ENCODE data around the gene DAPP1.

DNA sequence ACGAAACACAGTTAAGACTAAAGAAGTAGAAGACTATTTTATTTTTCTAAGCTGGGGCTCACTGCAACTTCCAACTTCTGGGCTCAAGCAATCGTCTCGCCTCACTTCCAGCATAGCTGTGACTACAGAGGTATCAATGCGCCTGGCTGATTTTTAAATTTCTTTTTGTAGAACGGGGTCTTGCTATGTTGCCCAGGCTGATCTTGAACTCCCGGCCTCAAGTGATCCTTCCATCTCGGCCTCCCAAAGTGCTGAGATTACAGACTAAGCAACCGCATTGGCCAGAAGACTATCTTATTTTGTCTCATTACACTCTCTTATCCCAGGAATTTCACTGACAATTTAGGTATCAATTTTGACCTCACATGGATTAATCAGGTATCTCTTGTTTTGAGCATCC, 76.4 kb downstream of the DAPP1 start:
- TF ChIP-seq, protein P1, sequence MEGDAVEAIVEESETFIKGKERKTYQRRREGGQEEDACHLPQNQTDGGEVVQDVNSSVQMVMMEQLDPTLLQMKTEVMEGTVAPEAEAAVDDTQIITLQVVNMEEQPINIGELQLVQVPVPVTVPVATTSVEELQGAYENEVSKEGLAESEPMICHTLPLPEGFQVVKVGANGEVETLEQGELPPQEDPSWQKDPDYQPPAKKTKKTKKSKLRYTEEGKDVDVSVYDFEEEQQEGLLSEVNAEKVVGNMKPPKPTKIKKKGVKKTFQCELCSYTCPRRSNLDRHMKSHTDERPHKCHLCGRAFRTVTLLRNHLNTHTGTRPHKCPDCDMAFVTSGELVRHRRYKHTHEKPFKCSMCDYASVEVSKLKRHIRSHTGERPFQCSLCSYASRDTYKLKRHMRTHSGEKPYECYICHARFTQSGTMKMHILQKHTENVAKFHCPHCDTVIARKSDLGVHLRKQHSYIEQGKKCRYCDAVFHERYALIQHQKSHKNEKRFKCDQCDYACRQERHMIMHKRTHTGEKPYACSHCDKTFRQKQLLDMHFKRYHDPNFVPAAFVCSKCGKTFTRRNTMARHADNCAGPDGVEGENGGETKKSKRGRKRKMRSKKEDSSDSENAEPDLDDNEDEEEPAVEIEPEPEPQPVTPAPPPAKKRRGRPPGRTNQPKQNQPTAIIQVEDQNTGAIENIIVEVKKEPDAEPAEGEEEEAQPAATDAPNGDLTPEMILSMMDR (conservative IDR thresholded peaks at IDR 0.05; ENCODE audit: low read length): no peak
- TF ChIP-seq EZH2phosphoT487 (IDR thresholded peaks at IDR 0.05; ENCODE audit: borderline replicate concordance, low read depth, low read length): no peak
